ENCODE results near the gene LEMD3. TPM values are rescaled to one million over a fixed set of nuclear protein-coding genes. Genes with fewer than 3 reads are reported as not detected.

Gene LEMD3
- total and polyA plus RNA-seq, 2 experiments from 2014 or later, result 15.4 to 56.7 TPM

DNA sequence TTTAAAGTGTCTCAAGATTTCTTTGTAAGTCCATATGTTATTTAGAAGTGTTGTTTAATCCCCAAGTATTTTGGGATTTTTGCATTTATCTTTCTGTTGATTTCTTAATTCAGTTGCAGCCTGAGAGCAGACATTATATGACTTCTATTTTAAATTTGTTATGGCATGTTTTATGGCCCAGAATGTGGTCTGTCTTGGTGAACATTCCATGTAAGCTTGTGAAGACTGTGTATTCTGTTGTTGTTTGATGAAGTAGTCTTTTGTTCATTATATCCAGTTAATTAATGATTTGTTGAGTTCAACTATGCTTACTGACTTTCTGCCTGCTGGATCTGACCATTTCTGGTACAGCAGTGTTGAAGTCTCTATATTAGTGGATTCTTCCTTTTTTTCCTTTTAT, 34.0 kb downstream of the LEMD3 start:
- no peaks in the 10 kb centered on the region for H3K36me3 ChIP-seq (ENCODE audit: insufficient read depth)
- H3K4me2 ChIP-seq, result no peak overlapping the region
- ATAC-seq (no peak), DNase-seq (ENCODE audit: low spot score) (no peak)
- peaks cover 100% of the 10 kb centered on the region for H3K79me2 ChIP-seq (replicated peaks; ENCODE audit: insufficient read depth)
- H4K20me1 ChIP-seq (replicated peaks; ENCODE audit: insufficient read depth), result peaks cover 35% of the 10 kb centered on the region
- Mint-ChIP-seq H3K4me3 (no peak overlapping the region), H3K4me1 (peaks cover 39% of the 10 kb centered on the region), H3K27me3 (ENCODE audit: insufficient read depth, low read depth, poor library complexity) (no peaks in the 10 kb centered on the region), H3K9me3 (no peaks in the 10 kb centered on the region), H3K36me3 (ENCODE audit: low read depth) (no peaks in the 10 kb centered on the region), H3K27ac (no peak overlapping the region)
- no peak overlapping the region for H2AFZ ChIP-seq
- H3K27me3 ChIP-seq (ENCODE audit: insufficient read depth), result no peaks in the 10 kb centered on the region
- H3F3A ChIP-seq (replicated peaks; ENCODE audit: low read depth), result no peaks in the 10 kb centered on the region
- H3K9me2 ChIP-seq (ENCODE audit: insufficient read depth), result no peaks in the 10 kb centered on the region
- 0 out of 2 replicates have a peak, but pooled peaks cover 7% of the 10 kb centered on the region for H3K4me1 ChIP-seq (ENCODE audit: insufficient read depth)
- TF ChIP-seq, protein P1, sequence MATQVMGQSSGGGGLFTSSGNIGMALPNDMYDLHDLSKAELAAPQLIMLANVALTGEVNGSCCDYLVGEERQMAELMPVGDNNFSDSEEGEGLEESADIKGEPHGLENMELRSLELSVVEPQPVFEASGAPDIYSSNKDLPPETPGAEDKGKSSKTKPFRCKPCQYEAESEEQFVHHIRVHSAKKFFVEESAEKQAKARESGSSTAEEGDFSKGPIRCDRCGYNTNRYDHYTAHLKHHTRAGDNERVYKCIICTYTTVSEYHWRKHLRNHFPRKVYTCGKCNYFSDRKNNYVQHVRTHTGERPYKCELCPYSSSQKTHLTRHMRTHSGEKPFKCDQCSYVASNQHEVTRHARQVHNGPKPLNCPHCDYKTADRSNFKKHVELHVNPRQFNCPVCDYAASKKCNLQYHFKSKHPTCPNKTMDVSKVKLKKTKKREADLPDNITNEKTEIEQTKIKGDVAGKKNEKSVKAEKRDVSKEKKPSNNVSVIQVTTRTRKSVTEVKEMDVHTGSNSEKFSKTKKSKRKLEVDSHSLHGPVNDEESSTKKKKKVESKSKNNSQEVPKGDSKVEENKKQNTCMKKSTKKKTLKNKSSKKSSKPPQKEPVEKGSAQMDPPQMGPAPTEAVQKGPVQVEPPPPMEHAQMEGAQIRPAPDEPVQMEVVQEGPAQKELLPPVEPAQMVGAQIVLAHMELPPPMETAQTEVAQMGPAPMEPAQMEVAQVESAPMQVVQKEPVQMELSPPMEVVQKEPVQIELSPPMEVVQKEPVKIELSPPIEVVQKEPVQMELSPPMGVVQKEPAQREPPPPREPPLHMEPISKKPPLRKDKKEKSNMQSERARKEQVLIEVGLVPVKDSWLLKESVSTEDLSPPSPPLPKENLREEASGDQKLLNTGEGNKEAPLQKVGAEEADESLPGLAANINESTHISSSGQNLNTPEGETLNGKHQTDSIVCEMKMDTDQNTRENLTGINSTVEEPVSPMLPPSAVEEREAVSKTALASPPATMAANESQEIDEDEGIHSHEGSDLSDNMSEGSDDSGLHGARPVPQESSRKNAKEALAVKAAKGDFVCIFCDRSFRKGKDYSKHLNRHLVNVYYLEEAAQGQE (IDR thresholded peaks at IDR 0.05; ENCODE audit: unreplicated experiment), result no peak
- TF ChIP-seq ZNF114 (CRISPR knock-in tag; IDR thresholded peaks at IDR 0.05), result no peak
- no peak for TF ChIP-seq ETS1 (IDR thresholded peaks at IDR 0.05)
- H3K4me3 ChIP-seq, result no peak overlapping the region
- no peak overlapping the region for H3K27ac ChIP-seq (ENCODE audit: low read depth)

GRCh38 chr12:65204886-65205525, 35.6 kb downstream of the LEMD3 start:
- Mint-ChIP-seq H3K27ac (peak overlapping the region; percentile 58; the same call in 1 of the 2 replicates), H3K27me3 (ENCODE audit: insufficient read depth, low read depth, poor library complexity) (peaks cover 2% of the 10 kb centered on the region), H3K4me3 (no peak overlapping the region), H3K9me3 (no peaks in the 10 kb centered on the region), H3K36me3 (ENCODE audit: low read depth) (no peaks in the 10 kb centered on the region), H3K4me1 (peaks cover 47% of the 10 kb centered on the region)
- Histone ChIP-seq H4K20me1 (replicated peaks; ENCODE audit: insufficient read depth) (peaks cover 23% of the 10 kb centered on the region), H3K9me2 (ENCODE audit: insufficient read depth) (no peaks in the 10 kb centered on the region), H2AFZ (no peak overlapping the region), H3F3A (replicated peaks; ENCODE audit: low read depth) (no peaks in the 10 kb centered on the region), H3K27ac (ENCODE audit: low read depth) (no peak overlapping the region), H3K4me3 (no peak overlapping the region), H3K4me1 (ENCODE audit: insufficient read depth) (peaks cover 8% of the 10 kb centered on the region; the same call in 1 of the 2 replicates), H3K4me2 (no peak overlapping the region), H3K27me3 (ENCODE audit: insufficient read depth) (no peaks in the 10 kb centered on the region), H3K36me3 (ENCODE audit: insufficient read depth) (no peaks in the 10 kb centered on the region), H3K79me2 (replicated peaks; ENCODE audit: insufficient read depth) (peaks cover 100% of the 10 kb centered on the region)
- ATAC-seq (no peak), DNase-seq (ENCODE audit: low spot score) (no peak)
- TF ChIP-seq STAT1 (IDR thresholded peaks at IDR 0.05; ENCODE audit: unreplicated experiment) (no peak), JUNB (IDR thresholded peaks at IDR 0.05; ENCODE audit: unreplicated experiment) (no peak), EZH2 (IDR thresholded peaks at IDR 0.05; ENCODE audit: low read depth, unreplicated experiment) (no peak), ZNF114 (CRISPR knock-in tag; IDR thresholded peaks at IDR 0.05) (no peak), NANOG (IDR thresholded peaks at IDR 0.05; ENCODE audit: borderline replicate concordance) (no peak), ETS1 (IDR thresholded peaks at IDR 0.05) (no peak)
- TF ChIP-seq, protein P2, sequence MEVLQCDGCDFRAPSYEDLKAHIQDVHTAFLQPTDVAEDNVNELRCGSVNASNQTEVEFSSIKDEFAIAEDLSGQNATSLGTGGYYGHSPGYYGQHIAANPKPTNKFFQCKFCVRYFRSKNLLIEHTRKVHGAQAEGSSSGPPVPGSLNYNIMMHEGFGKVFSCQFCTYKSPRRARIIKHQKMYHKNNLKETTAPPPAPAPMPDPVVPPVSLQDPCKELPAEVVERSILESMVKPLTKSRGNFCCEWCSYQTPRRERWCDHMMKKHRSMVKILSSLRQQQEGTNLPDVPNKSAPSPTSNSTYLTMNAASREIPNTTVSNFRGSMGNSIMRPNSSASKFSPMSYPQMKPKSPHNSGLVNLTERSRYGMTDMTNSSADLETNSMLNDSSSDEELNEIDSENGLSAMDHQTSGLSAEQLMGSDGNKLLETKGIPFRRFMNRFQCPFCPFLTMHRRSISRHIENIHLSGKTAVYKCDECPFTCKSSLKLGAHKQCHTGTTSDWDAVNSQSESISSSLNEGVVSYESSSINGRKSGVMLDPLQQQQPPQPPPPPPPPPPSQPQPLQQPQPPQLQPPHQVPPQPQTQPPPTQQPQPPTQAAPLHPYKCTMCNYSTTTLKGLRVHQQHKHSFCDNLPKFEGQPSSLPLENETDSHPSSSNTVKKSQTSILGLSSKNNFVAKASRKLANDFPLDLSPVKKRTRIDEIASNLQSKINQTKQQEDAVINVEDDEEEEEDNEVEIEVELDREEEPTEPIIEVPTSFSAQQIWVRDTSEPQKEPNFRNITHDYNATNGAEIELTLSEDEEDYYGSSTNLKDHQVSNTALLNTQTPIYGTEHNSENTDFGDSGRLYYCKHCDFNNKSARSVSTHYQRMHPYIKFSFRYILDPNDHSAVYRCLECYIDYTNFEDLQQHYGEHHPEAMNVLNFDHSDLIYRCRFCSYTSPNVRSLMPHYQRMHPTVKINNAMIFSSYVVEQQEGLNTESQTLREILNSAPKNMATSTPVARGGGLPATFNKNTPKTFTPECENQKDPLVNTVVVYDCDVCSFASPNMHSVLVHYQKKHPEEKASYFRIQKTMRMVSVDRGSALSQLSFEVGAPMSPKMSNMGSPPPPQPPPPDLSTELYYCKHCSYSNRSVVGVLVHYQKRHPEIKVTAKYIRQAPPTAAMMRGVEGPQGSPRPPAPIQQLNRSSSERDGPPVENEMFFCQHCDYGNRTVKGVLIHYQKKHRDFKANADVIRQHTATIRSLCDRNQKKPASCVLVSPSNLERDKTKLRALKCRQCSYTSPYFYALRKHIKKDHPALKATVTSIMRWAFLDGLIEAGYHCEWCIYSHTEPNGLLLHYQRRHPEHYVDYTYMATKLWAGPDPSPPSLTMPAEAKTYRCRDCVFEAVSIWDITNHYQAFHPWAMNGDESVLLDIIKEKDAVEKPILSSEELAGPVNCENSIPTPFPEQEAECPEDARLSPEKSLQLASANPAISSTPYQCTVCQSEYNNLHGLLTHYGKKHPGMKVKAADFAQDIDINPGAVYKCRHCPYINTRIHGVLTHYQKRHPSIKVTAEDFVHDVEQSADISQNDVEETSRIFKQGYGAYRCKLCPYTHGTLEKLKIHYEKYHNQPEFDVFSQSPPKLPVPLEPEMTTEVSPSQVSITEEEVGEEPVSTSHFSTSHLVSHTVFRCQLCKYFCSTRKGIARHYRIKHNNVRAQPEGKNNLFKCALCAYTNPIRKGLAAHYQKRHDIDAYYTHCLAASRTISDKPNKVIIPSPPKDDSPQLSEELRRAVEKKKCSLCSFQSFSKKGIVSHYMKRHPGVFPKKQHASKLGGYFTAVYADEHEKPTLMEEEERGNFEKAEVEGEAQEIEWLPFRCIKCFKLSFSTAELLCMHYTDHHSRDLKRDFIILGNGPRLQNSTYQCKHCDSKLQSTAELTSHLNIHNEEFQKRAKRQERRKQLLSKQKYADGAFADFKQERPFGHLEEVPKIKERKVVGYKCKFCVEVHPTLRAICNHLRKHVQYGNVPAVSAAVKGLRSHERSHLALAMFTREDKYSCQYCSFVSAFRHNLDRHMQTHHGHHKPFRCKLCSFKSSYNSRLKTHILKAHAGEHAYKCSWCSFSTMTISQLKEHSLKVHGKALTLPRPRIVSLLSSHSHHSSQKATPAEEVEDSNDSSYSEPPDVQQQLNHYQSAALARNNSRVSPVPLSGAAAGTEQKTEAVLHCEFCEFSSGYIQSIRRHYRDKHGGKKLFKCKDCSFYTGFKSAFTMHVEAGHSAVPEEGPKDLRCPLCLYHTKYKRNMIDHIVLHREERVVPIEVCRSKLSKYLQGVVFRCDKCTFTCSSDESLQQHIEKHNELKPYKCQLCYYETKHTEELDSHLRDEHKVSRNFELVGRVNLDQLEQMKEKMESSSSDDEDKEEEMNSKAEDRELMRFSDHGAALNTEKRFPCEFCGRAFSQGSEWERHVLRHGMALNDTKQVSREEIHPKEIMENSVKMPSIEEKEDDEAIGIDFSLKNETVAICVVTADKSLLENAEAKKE (CRISPR knock-in tag; IDR thresholded peaks at IDR 0.05), result no peak
